Neural cell (in vitro differentiated cells): ENCODE data around the gene UNK. TPM values are rescaled to one million over a fixed set of nuclear protein-coding genes. Genes with fewer than 3 reads are reported as not detected.

Experiments
- H2AFZ ChIP-seq: fragments of 200-600, 300-800 bp; sonication (generic), shearing (Covaris generic); 2 replicates; pipeline ENCODE4 v1.6.0; 2014; ENCODE audit warnings: low read depth, mild to moderate bottlenecking, antibody characterized with exemption, low read length, moderate library complexity
- H3F3A ChIP-seq: fragments of 200-600 bp; shearing (Covaris generic); 2 replicates; pipeline ENCODE4 v1.6.1; 2016; ENCODE audit warnings: mild to moderate bottlenecking, moderate library complexity, mixed read lengths, antibody characterized with exemption, low read length; ENCODE audit not compliant: insufficient read depth, poor library complexity, severe bottlenecking
- H3K27ac ChIP-seq: fragments of 200-600, 300-800 bp; sonication (generic), shearing (Covaris generic); 2 replicates; pipeline ENCODE4 v1.5.1; 2014; ENCODE audit warnings: mild to moderate bottlenecking, low read length, moderate library complexity
- H3K27me3 ChIP-seq: fragments of 300-800, 200-600 bp; sonication (generic), shearing (Covaris generic); 2 replicates; pipeline ENCODE4 v1.6.0; 2014; ENCODE audit warnings: mild to moderate bottlenecking, low read depth, low read length, moderate library complexity; ENCODE audit not compliant: insufficient read depth
- H3K36me3 ChIP-seq: fragments of 300-800, 200-600 bp; sonication (generic), shearing (Covaris generic); 2 replicates; pipeline ENCODE4 v1.5.1; 2014; ENCODE audit warnings: mild to moderate bottlenecking, antibody characterized with exemption, low read length, moderate library complexity; ENCODE audit not compliant: insufficient read depth
- H3K4me2 ChIP-seq: fragments of 300-800, 200-600 bp; sonication (generic), shearing (Covaris generic); 2 replicates; pipeline ENCODE4 v1.6.0; 2014; ENCODE audit warnings: mild to moderate bottlenecking, low read length
- H3K4me3 ChIP-seq: fragments of 300-800, 200-600 bp; sonication (generic), shearing (Covaris generic); 2 replicates; pipeline ENCODE4 v1.5.1; 2014; ENCODE audit warnings: mild to moderate bottlenecking, low read length, moderate library complexity
- H3K79me2 ChIP-seq: fragments of 200-600 bp; shearing (Covaris generic); replicated peaks from 2 replicates; pipeline ENCODE4 v1.6.0; 2014; ENCODE audit warnings: mild to moderate bottlenecking, low read length, moderate library complexity; ENCODE audit not compliant: insufficient read depth
- H3K9ac ChIP-seq: fragments of 300-800, 200-600 bp; sonication (generic), shearing (Covaris generic); 2 replicates; pipeline ENCODE4 v1.6.1; 2016; ENCODE audit warnings: mild to moderate bottlenecking, low read length, mixed read lengths
- H3K9me2 ChIP-seq: fragments of 200-600 bp; shearing (Covaris generic); 2 replicates; pipeline ENCODE4 v1.6.1; 2016; ENCODE audit warnings: mild to moderate bottlenecking, low read length, mixed read lengths; ENCODE audit not compliant: insufficient read depth
- H3K9me3 ChIP-seq: fragments of 200-600, 300-800 bp; sonication (generic), shearing (Covaris generic); 2 replicates; pipeline ENCODE4 v1.6.1; 2016; ENCODE audit warnings: mild to moderate bottlenecking, mixed run types, low read length, moderate library complexity, mixed read lengths
- H4K20me1 ChIP-seq: fragments of 200-600 bp; shearing (Covaris generic); 2 replicates; pipeline ENCODE4 v1.6.1; 2016; ENCODE audit warnings: mild to moderate bottlenecking, mixed run types; ENCODE audit not compliant: insufficient read depth
- CTCF ChIP-seq: fragments of 450-650 bp; IDR thresholded peaks from 2 replicates; pipeline ENCODE4 v1.5.1; 2014; ENCODE audit warnings: antibody characterized with exemption, mild to moderate bottlenecking, moderate library complexity; ENCODE audit not compliant: poor library complexity, severe bottlenecking
- EP300 ChIP-seq: fragments of 450-650 bp; conservative IDR thresholded peaks from 2 replicates; pipeline ENCODE4 v1.6.1; 2014; ENCODE audit warnings: antibody characterized with exemption, mild to moderate bottlenecking, moderate library complexity; ENCODE audit not compliant: poor library complexity, severe bottlenecking
- EZH2 ChIP-seq: fragments of 200-600, 300-800 bp; shearing (Covaris generic), sonication (generic); IDR thresholded peaks from 2 replicates; pipeline ENCODE4 v1.6.1; 2014; ENCODE audit warnings: antibody characterized with exemption, low read length, borderline replicate concordance, mild to moderate bottlenecking; ENCODE audit not compliant: insufficient read depth, poor library complexity, severe bottlenecking
- MXI1 ChIP-seq: fragments of 450-650 bp; conservative IDR thresholded peaks from 2 replicates; pipeline ENCODE4 v1.6.1; 2014; ENCODE audit warnings: antibody characterized with exemption, mild to moderate bottlenecking; ENCODE audit not compliant: poor library complexity, severe bottlenecking
- POLR2AphosphoS5 ChIP-seq: IDR thresholded peaks from 2 replicates; pipeline ENCODE4 v1.6.1; 2012
- RAD21 ChIP-seq: fragments of 450-650 bp; conservative IDR thresholded peaks from 2 replicates; pipeline ENCODE4 v1.6.1; 2014; ENCODE audit warnings: antibody characterized with exemption, mild to moderate bottlenecking, moderate library complexity
- REST ChIP-seq: IDR thresholded peaks from 2 replicates; pipeline ENCODE4 v1.6.1; 2012; ENCODE audit warnings: borderline replicate concordance
- SMC3 ChIP-seq: fragments of 450-650 bp; conservative IDR thresholded peaks from 2 replicates; pipeline ENCODE4 v1.6.1; 2014; ENCODE audit warnings: antibody characterized with exemption, mild to moderate bottlenecking, moderate library complexity; ENCODE audit not compliant: poor library complexity
- TAF1 ChIP-seq: IDR thresholded peaks from 2 replicates; pipeline ENCODE4 v1.6.1; 2012; ENCODE audit warnings: low read depth
- polyA plus RNA-seq: library from polyadenylated mRNA; depleted of rRNA; stranded (reverse); fragments of >200 nt; gene quantifications from 2 replicates; pipeline ENCODE4 v1.2.3, GENCODE V29; 2014

Gene UNK
- polyA plus RNA-seq, 1 donor from 2014 or later, result 29.9 TPM

- H3K4me2 ChIP-seq, result no peak overlapping the region
- TF ChIP-seq REST, result no peak
- no peak for TF ChIP-seq SMC3
- no peak for TF ChIP-seq POLR2AphosphoS5
- TF ChIP-seq TAF1, result no peak
- no peak for TF ChIP-seq MXI1
- TF ChIP-seq EP300, result no peak
- TF ChIP-seq RAD21, result no peak
- TF ChIP-seq EZH2, result no peak
- no peak for TF ChIP-seq CTCF
Observed at GRCh38 chr17:75762513-75763268, 21.9 kb upstream of the UNK start.

GRCh38 chr17:75763269-75763607 is 21.4 kb upstream of the UNK start:
- Histone ChIP-seq H3K9ac (no peak overlapping the region), H2AFZ (no peak overlapping the region)

More at GRCh38 chr17:75762513-75763268, 21.9 kb upstream of the UNK start:
- Histone ChIP-seq H3F3A (no peaks in the 10 kb centered on the region), H3K79me2 (no peaks in the 10 kb centered on the region), H3K9me2 (no peaks in the 10 kb centered on the region), H4K20me1 (no peaks in the 10 kb centered on the region), H2AFZ (no peak overlapping the region), H3K9me3 (no peaks in the 10 kb centered on the region), H3K4me3 (no peak overlapping the region), H3K27me3 (peaks cover 11% of the 10 kb centered on the region), H3K36me3 (no peaks in the 10 kb centered on the region), H3K9ac (no peak overlapping the region), H3K27ac (no peak overlapping the region)

More at GRCh38 chr17:75763269-75763607, 21.4 kb upstream of the UNK start:
- Histone ChIP-seq H3K27ac (no peak overlapping the region), H3K4me2 (no peak overlapping the region), H3K4me3 (no peak overlapping the region), H3K27me3 (peaks cover 11% of the 10 kb centered on the region), H4K20me1 (no peaks in the 10 kb centered on the region), H3F3A (no peaks in the 10 kb centered on the region), H3K79me2 (no peaks in the 10 kb centered on the region), H3K36me3 (no peaks in the 10 kb centered on the region), H3K9me3 (no peaks in the 10 kb centered on the region), H3K9me2 (no peaks in the 10 kb centered on the region)
- no peak for TF ChIP-seq RAD21
- no peak for TF ChIP-seq CTCF
- TF ChIP-seq EZH2, result no peak
